Raji (cell line): Measurements from ENCODE around the gene TEKT1.

Source experiments
- POLR2A ChIP-seq: IDR thresholded peaks from 2 replicates; pipeline ENCODE4 v1.6.1; 2011; ENCODE audit warnings: low read depth, low read length, control low read depth; ENCODE audit not compliant: insufficient read depth

Gene TEKT1

DNA sequence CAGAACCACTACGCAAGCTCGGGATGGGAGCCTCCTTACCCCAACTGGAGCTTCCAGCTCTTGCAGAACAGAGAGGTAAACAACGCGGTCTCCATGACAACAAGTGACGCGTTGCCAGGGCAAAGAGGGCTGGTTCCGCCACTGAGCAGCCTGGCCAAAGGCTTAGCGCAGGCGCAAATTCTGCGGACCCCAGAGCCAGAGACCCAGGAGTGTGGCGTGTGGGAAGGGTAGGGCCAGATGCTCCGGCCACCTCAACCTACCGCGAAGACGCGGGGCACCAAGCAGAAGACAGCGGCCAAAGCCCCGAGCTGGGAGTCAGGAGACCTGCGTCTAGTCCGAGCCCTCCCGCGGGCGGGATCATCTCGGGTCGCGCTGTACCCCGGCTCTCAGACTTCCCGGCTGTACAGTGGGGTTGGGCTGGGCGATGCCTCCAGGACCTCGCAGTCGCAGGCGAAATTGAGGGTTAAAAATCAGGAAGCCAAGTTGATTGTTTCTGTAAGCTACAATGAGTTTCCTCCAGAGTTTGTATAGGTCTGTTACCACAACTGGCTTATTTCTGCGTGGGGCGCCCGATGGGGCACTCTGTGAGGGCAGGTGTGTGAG is at the start of gene TEKT1:
Gene TEKT1 (minus strand): TSS at position 69 of the 603 bp plus-strand sequence. CDS start 1,353 bp downstream, outside the sequence.
- TF ChIP-seq POLR2A: no peak

DNA sequence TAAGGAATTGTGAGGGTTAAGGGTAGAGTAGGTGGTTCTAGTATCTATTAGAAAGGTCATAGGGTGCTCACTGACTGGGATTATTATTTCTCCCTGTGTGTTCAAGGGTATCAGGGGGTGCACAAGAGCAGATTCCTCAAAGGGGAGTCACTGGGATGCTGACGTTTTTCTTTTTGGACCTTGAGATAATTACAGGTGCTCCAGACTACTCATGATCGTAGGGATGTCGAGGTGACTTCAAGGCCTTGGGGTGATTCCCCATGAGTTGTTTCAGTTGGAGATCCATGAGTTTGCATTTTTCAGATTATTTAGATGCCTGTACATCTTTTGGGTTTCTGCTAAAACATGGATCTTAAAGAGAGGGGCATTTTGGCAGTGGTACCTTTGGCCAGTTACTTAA is 41.4 kb upstream of the TEKT1 start:
- TF ChIP-seq POLR2A: no peak

DNA sequence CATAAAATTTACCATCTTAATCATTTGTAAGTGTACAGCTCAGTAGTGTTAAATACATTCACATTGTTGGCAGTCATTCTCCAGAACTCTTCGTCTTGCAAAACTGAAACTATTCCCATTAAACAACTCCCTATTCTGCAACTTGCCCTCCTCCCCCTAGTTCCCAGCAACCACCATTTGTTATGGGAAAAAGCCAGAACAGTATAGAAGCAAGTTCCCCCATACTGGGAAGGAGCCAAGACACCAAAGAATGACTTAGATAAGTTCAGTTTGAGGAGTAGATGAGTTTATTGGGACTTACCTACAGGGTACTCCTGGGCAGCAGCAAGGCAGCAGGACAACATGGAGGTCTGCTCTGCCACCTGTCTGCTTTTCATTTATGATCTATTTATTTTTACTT is 39.3 kb upstream of the TEKT1 start:
- no peak for TF ChIP-seq POLR2A

DNA sequence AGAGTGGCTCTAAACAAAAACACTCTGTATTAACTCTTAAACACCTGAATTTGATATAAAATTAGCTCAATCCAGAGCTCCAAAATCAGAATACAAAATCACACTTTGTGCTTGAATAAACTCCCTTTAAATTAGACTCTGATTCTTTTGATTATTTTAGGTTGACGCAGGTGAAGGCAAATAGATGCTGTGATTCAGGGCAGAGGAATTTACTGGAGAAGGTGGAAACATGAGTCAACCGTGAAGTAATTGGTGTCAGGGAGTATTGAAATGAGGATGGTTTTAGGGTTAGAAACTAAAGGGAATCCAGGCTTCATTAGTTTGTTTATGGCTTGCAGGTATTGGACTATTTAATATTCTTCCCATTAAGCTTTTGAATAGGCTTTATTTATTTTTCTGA is 37.1 kb upstream of the TEKT1 start:
- no peak for TF ChIP-seq POLR2A

DNA sequence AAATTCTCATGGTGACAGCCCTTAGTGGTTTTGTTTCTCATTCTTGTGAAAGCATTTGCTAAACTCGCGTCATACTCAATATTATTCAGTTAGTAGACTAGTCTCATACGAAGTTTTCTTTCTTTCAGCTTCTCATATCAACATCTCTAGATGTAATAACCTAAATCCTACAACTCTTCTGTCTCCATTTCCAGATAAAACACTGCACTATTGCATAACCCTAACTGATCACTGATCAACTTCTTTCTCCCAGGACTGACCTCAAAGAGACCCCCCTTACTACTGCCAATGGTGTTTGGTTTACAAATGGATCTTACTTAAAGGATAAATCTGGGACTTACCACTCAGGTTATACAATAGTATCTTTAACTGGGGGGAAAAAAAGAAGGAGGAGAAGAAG is 36.3 kb upstream of the TEKT1 start:
- TF ChIP-seq POLR2A: no peak

DNA sequence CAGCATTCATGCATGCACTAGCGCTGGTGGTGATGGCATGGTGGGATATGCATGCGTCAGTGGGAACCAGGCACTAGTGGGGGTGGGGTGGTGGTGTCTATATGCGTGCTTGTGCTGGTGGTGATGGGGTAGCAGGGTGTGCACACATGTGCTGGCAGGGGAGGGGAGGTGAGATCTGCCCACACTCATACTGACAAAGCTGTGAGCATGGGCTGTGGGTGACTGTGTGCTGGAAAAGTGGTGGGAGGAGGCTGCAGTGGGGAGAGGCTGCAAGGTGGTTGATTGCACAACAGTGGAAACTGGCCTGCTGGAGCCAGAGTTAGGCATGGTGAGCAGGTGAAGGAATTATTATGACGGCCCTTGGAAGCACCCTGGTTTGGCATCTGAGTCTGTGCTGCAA is 31.3 kb upstream of the TEKT1 start:
- no peak for TF ChIP-seq POLR2A

DNA sequence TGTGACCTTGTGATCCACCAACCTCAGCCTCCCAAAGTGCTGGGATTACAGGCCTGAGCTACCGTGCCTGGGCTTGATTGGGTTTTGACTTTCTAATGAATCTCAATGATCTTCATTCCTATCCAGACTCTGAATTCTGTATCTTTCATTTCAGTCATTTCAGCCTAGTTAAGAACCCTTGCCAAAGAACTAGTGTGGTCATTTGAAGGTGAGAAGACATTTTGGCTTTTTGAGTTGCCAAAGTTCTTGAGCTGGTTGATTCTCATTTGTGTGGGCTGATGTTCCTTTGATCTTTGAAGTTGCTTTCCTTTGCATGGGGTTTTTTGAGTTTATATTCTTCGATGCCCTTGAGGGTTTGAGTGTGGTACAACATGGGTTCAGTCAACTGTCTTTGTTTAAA is 30.6 kb upstream of the TEKT1 start:
- no peak for TF ChIP-seq POLR2A

DNA sequence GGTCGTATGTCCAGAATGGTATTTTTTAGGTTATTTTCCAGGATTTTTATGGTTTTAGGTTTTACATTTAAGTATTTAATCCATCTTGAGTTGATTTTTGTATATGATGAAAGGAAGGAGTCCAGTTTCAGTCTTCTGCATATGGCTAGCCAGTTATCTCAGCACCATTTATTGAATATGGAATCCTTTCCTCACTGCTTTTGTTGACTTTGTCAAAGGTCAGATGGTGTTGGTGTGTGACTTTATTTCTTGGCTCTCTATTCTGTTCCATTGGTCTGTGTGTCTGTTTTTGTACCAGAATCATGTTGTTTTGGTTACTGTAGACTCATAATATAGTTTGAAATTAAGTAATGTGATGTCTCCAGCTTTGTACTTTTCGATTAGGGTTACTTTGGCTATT is 26.4 kb upstream of the TEKT1 start:
- TF ChIP-seq POLR2A: peak; percentile 17; the same call in 1 of the 2 replicates

DNA sequence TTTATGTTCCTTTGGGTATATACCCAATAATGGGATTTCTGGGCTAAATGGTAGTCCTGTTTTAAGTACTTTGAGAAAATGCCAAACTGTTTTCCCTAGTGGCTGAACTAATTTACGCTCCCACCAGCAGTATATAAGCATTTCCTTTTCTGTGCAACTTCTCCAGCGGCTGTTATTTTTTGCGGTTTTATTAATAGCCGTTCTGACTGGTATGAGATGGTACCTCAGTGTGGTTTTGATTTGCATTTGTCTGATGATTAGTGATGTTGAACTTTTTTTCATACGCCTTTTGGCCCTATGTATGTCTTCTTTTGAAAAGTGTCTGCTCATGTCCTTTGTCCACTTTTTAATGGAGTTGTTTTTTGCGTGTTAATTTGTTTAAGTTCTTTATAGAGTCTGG is 25.8 kb upstream of the TEKT1 start:
- TF ChIP-seq POLR2A: no peak

DNA sequence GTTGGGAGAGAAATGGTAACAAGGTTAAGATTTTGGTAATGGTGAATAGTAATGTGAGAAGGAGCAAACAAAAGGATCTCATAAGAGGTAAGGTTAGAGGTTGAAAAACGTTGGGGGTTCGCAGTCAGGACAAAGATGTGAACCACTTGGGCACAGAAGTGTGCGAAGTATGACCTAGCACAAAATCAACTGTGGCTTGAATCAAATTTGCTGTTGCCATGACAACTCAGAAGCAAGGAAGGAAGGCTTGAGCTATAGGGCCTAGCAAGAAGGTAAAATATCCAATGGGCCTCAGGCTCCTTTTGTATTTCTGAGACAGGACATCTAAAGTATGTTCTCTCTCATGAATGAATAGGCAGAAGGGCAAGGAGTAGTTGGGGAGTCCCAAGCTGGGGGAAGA is 24.5 kb upstream of the TEKT1 start:
- no peak for TF ChIP-seq POLR2A

DNA sequence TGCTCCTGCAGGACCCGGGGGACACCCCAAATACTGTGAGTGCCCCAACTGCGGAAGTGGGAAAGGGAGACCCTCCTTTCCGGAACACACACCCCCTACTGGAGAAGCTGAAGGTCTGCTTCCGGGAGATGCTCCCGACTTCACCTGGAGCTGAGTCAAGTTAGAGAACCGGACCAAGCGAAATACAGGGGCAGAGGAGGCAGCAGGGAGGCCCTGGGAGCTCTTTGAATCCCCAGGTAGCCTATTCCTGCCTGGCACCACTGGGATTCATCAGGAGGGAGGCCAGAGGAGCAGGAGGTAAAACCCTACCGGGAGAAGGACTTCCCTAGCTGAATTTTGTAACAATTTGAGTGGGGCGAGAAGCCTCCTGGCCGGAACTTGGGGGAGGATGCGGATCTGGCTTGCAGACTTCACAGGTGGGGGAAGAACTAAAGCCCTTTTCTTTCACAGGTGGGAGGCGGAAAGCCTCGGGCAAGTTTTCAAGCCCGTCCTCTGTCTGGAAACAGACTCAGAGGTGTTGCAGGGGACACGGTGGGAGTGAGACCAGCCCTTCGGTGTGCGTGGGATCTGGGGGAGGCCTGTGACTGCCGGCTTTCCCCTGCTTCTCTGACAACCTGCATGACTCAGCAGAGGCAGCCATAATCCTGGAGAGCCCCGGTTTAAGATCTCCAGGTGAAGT is 22.4 kb upstream of the TEKT1 start:
- TF ChIP-seq POLR2A: no peak

DNA sequence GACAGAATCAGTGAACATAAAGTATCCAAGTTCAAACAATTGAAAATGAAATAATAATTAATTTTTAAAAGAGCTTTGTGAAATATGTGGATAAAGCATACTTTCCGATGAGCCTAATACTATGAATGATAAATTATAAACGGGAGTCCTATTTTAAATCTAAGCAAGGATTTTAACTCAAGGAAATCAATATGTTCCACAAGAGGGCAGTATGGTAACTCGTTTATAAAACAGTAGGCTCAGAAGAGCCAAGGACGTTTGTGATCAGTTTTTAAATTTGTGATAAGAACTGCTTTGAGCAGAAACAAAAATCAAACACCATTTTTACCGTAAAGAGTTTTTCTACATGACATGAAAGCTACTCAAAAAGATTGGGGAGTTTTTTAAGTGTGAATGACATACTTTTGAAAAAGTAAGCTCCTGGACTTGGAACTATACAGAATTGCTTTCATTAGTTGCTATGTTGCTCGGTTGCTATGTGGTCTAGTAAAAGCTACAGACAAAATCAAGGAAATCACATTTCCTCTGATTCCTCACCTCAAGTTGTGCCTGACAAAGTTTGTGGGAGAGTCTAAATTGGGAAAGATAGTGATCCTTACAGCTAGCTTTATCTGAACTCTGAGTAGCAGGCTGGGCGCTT is 11.8 kb upstream of the TEKT1 start:
- no peak for TF ChIP-seq POLR2A

DNA sequence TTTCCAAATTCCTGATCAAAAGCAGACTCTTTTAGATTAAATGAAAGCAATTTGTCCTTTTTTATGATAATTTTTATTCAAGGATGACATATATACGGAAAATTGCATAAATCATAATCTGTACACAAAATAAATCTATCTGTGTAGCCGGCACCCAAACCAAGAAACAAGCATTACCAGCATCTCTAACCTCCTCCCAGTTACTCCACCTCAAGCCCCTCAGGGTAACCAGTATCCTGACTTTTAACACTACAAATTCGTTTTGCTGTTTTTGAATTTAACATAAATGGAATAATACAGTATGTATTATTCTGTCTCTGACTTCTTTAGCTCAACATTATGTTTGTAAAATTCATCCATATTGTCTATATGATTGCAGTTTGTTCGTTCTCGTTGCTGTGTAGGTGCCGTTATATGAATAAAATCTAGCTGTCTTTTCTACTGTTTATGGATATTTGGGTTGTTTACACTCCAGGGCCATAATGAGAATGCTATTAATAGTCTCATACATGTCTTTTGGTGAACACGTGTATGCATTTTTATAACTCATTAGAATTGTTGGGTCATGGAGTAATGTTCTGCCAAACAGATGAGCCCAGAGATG is 1.0 kb downstream of the TEKT1 start:
- no peak for TF ChIP-seq POLR2A

DNA sequence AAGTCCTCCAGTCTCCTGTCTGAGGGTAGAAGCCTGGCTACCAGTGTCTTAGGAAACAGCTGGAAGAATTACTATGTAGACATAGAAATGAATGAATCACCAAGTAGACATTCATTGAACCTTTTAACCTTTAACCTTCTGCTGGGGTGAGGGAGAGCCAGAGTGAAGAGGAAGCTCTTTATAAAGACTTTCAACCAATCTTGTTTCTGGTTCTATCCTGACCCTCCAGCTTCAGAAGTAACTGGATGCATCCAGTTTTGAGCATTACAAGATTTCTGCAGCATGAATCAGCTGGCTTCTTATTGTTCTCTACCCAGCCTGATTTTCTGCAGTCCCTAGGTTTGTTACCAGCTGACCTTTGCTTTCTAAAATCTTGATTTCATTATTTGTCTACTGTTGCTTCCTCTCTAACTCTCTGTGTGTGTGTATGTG is 8.5 kb downstream of the TEKT1 start:
- no peak for TF ChIP-seq POLR2A

DNA sequence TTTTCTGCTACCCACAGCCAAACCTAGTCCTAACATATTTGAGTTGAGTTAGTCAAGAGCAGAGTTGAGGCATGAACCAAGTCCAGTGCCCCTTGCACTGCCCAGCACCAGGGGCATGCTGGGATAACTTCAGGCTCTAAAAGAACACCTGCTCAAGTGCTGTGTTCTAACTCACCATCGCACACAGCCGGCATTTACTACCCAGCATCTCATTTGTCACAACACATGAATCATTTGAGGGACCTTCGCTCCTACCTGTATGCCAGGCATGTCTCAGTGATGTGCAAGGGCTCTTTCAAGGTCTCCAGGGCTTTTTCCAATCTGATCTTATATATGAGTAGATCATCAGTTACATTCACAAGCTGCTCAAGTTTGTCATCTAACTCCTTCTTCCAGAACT is 12.6 kb downstream of the TEKT1 start:
- TF ChIP-seq POLR2A: no peak

DNA sequence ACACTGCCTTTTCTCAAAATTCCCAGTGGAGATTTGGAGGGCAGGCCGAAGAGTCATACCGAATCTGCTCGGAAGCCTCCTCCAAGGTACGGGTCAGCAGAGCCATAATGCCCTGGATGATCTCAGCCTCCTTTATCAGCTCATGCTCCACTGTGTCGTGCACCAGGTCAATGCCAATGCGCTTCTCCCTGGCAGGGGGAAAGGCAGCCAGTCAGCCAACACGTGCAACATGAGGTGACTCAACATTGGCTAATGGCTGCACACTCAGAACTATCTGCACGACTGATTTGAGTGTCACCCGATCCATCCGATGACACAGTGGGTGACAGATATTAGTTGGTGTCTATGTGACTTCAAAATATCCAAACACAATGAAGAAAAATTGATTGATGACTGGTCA is 15.8 kb downstream of the TEKT1 start:
- no peak for TF ChIP-seq POLR2A
